GM23248 (cell line): ENCODE results near the gene ZBTB7C. TPM values are rescaled to one million over a fixed set of nuclear protein-coding genes. Genes with fewer than 3 reads are reported as not detected.
A peak's percentile ranks its signal among the peaks of the same experiment; 100 is the strongest.

Experiments used
- DNase-seq: peaks from one replicate; pipeline ENCODE4 v3.0.0-alpha.2; 2015
- H2AFZ ChIP-seq: fragments of 200-600 bp; sonication (generic); 2 replicates; pipeline ENCODE4 v1.6.1; 2016; ENCODE audit warnings: antibody characterized with exemption
- H3F3A ChIP-seq: fragments of 200-600 bp; sonication (generic); 2 replicates; pipeline ENCODE4 v1.6.1; 2016; ENCODE audit warnings: mild to moderate bottlenecking, antibody characterized with exemption, mixed run types; ENCODE audit not compliant: insufficient read depth
- H3K27ac ChIP-seq: fragments of 200-600 bp; sonication (generic); 2 replicates; pipeline ENCODE4 v1.5.1; 2016; ENCODE audit warnings: mild to moderate bottlenecking
- H3K27me3 ChIP-seq: fragments of 200-600 bp; sonication (generic); replicated peaks from 2 replicates; pipeline ENCODE4 v1.6.1; 2016; ENCODE audit warnings: mild to moderate bottlenecking; ENCODE audit not compliant: insufficient read depth
- H3K36me3 ChIP-seq: fragments of 200-600 bp; sonication (generic); 2 replicates; pipeline ENCODE4 v1.6.1; 2016; ENCODE audit warnings: low read depth, mild to moderate bottlenecking
- H3K4me1 ChIP-seq: fragments of 200-600 bp; sonication (generic); 2 replicates; pipeline ENCODE4 v1.6.1; 2016; ENCODE audit warnings: mild to moderate bottlenecking; ENCODE audit not compliant: insufficient read depth
- H3K4me2 ChIP-seq: fragments of 200-600 bp; sonication (generic); one replicate; pipeline ENCODE4 v1.6.1; 2016; ENCODE audit warnings: mild to moderate bottlenecking; ENCODE audit not compliant: unreplicated experiment
- H3K4me3 ChIP-seq: fragments of 200-600 bp; sonication (generic); 2 replicates; pipeline ENCODE4 v1.5.1; 2016; ENCODE audit warnings: mild to moderate bottlenecking
- H3K79me2 ChIP-seq: fragments of 200-600 bp; sonication (generic); 2 replicates; pipeline ENCODE4 v1.6.1; 2016; ENCODE audit warnings: mild to moderate bottlenecking; ENCODE audit not compliant: insufficient read depth
- H3K9ac ChIP-seq: fragments of 200-600 bp; sonication (generic); 2 replicates; pipeline ENCODE4 v1.6.1; 2016; ENCODE audit warnings: mild to moderate bottlenecking
- H3K9me2 ChIP-seq: fragments of 200-600 bp; sonication (generic); 2 replicates; pipeline ENCODE4 v1.6.1; 2016; ENCODE audit warnings: mixed run types, mild to moderate bottlenecking, moderate library complexity; ENCODE audit not compliant: insufficient read depth
- H3K9me3 ChIP-seq: fragments of 200-600 bp; sonication (generic); one replicate; pipeline ENCODE4 v1.6.1; 2017; ENCODE audit warnings: low read depth
- H4K20me1 ChIP-seq: fragments of 200-600 bp; sonication (generic); 2 replicates; pipeline ENCODE4 v1.6.0; 2016; ENCODE audit not compliant: insufficient read depth
- EZH2 ChIP-seq: fragments of 200-600 bp; sonication (generic); IDR thresholded peaks from 2 replicates; pipeline ENCODE4 v1.6.1; 2018; ENCODE audit warnings: antibody characterized with exemption, mild to moderate bottlenecking; ENCODE audit not compliant: insufficient read depth, poor library complexity, severe bottlenecking
- EZH2phosphoT487 ChIP-seq: fragments of 200-600 bp; sonication (generic); IDR thresholded peaks from 2 replicates; pipeline ENCODE4 v1.6.1; 2018; ENCODE audit warnings: antibody characterized with exemption, moderate library complexity, mild to moderate bottlenecking, low read depth; ENCODE audit not compliant: insufficient read depth
- WGBS, 2 experiments: methylation state at CpG; one replicate each; pipeline ENCODE4 v1.1.6; 2015 to 2017; ENCODE audit warnings: low lambda C conversion rate in 2 of 2, low coverage in 1 of 2; ENCODE audit errors: missing lambda C conversion rate in 2 of 2; 5-methylcytosine and 5-hydroxymethylcytosine counted together
- in situ Hi-C: fragments of 300-500 bp; cut with MboI; formaldehyde crosslinking; loops from 2 replicates; pipeline ENCODE4 v1.15.0; 2020
- polyA plus RNA-seq: library from polyadenylated mRNA; unstranded; fragments of >200 nt; fragmentation: Nextera tagmentation; extraction: Ambion mirVana; gene quantifications from 2 replicates; pipeline ENCODE4 v1.2.1, GENCODE V29; 2016
- total RNA-seq: library from RNA; depleted of rRNA; stranded (reverse); fragments of >200 nt; shearing (Covaris generic); gene quantifications from 2 replicates; pipeline ENCODE4 v1.2.3, GENCODE V29; 2014

ZBTB7C gene
- total and polyA plus RNA-seq, 2 experiments from 2014 or later, result not detected

GRCh38 chr18:48409591-48410094 is 460 bp upstream of the ZBTB7C start:
- H3K9me3 ChIP-seq, result no peaks in the 10 kb centered on the region
- peak overlapping the region; percentile 81 for H3K4me2 ChIP-seq
- WGBS, 2 experiments, result 0 to 2% methylated on average over 40 to 48 of the region's 55 CpGs
- in situ Hi-C loops, result no loop called here
- peak overlapping the region; percentile 77 for H3K4me3 ChIP-seq
- H3K4me1 ChIP-seq, result peaks cover 9% of the 10 kb centered on the region; the same call in 1 of the 2 replicates
- no peak overlapping the region for H3K27ac ChIP-seq
- DNase-seq, result peak; percentile 40
- no peaks in the 10 kb centered on the region for H3K9me2 ChIP-seq
- H3K9ac ChIP-seq, result no peak overlapping the region
- H3K27me3 ChIP-seq, result peaks cover 46% of the 10 kb centered on the region
- H3F3A ChIP-seq, result no peaks in the 10 kb centered on the region
- no peaks in the 10 kb centered on the region for H3K79me2 ChIP-seq
- no peaks in the 10 kb centered on the region for H4K20me1 ChIP-seq
- H2AFZ ChIP-seq, result peak overlapping the region; percentile 89
- no peaks in the 10 kb centered on the region for H3K36me3 ChIP-seq
- no peak for TF ChIP-seq EZH2
- no peak for TF ChIP-seq EZH2phosphoT487

GRCh38 chr18:48408111-48408726 is 964 bp downstream of the ZBTB7C start:
- Histone ChIP-seq H2AFZ (0 out of 2 replicates have a peak overlapping the region, but pooled peaks have one; percentile 39), H3K4me3 (peak overlapping the region; percentile 77; the same call in 1 of the 2 replicates), H3K4me2 (peak overlapping the region; percentile 39)

GRCh38 chr18:48407358-48407757 is 1.8 kb downstream of the ZBTB7C start:
- no peaks in the 10 kb centered on the region for H3K36me3 ChIP-seq
- no peak overlapping the region for H2AFZ ChIP-seq
- no peak overlapping the region for H3K27ac ChIP-seq
- in situ Hi-C loops, result no loop called here
- WGBS, 2 experiments, result 51 to 68% methylated on average over 3 of the region's 3 CpGs
- H3K9me3 ChIP-seq, result no peaks in the 10 kb centered on the region
- H3K9me2 ChIP-seq, result no peaks in the 10 kb centered on the region
- no peak for DNase-seq
- H3K4me1 ChIP-seq, result peaks cover 10% of the 10 kb centered on the region; the same call in 1 of the 2 replicates
- no peaks in the 10 kb centered on the region for H3F3A ChIP-seq
- H3K4me2 ChIP-seq, result no peak overlapping the region
- no peaks in the 10 kb centered on the region for H3K79me2 ChIP-seq
- no peaks in the 10 kb centered on the region for H4K20me1 ChIP-seq
- H3K4me3 ChIP-seq, result no peak overlapping the region
- H3K9ac ChIP-seq, result no peak overlapping the region
- no peak for TF ChIP-seq EZH2
- TF ChIP-seq EZH2phosphoT487, result no peak
- H3K27me3 ChIP-seq, result peaks cover 42% of the 10 kb centered on the region

More at GRCh38 chr18:48408111-48408726, 964 bp downstream of the ZBTB7C start:
- Histone ChIP-seq H3K9me3 (no peaks in the 10 kb centered on the region), H3K79me2 (no peaks in the 10 kb centered on the region), H4K20me1 (no peaks in the 10 kb centered on the region), H3F3A (no peaks in the 10 kb centered on the region), H3K27ac (no peak overlapping the region), H3K36me3 (no peaks in the 10 kb centered on the region), H3K9ac (no peak overlapping the region), H3K27me3 (peaks cover 45% of the 10 kb centered on the region), H3K9me2 (no peaks in the 10 kb centered on the region), H3K4me1 (peaks cover 10% of the 10 kb centered on the region; the same call in 1 of the 2 replicates)
- TF ChIP-seq EZH2 (peak; percentile 96), EZH2phosphoT487 (no peak)
- no peak for DNase-seq
- in situ Hi-C loops, result no loop called here
- WGBS, 2 experiments, result 4% methylated on average over 36 to 42 of the region's 42 CpGs

- no peaks in the 10 kb centered on the region for H3K9me2 ChIP-seq
- DNase-seq, result no peak
- peaks cover 10% of the 10 kb centered on the region; the same call in 1 of the 2 replicates for H3K4me1 ChIP-seq
- H3K4me3 ChIP-seq, result no peak overlapping the region
- no peaks in the 10 kb centered on the region for H4K20me1 ChIP-seq
- H3K27me3 ChIP-seq, result peaks cover 28% of the 10 kb centered on the region
- no peak overlapping the region for H2AFZ ChIP-seq
- H3F3A ChIP-seq, result no peaks in the 10 kb centered on the region
- no peak overlapping the region for H3K4me2 ChIP-seq
- 80 to 82% methylated on average over 6 of the region's 6 CpGs for WGBS, 2 experiments
- in situ Hi-C loops, result no loop called here
- no peak overlapping the region for H3K9ac ChIP-seq
- TF ChIP-seq EZH2 (no peak), EZH2phosphoT487 (no peak)
- H3K36me3 ChIP-seq, result no peaks in the 10 kb centered on the region
- no peaks in the 10 kb centered on the region for H3K79me2 ChIP-seq
- no peaks in the 10 kb centered on the region for H3K9me3 ChIP-seq
- no peak overlapping the region for H3K27ac ChIP-seq
Measured at GRCh38 chr18:48405978-48406377, 3.2 kb downstream of the ZBTB7C start.
